H1 (cell line): ENCODE measurements around the gene NRXN2. TPM values are rescaled to one million over a fixed set of nuclear protein-coding genes. Genes with fewer than 3 reads are reported as not detected.

ENCODE experiments used
- CTCF ChIP-seq, 3 experiments: IDR thresholded peaks; 1 replicate in 2 of 3; 2 replicates in 1 of 3; pipeline versions ENCODE4 v1.5.1 to v1.6.1; 2011; ENCODE audit warnings: low read length in 3 of 3, mild to moderate bottlenecking in 3 of 3, inconsistent platforms in 2 of 3, low read depth in 1 of 3, moderate library complexity in 1 of 3; ENCODE audit not compliant: insufficient read depth in 1 of 3; ENCODE audit errors: control extremely low read depth in 1 of 3
- polyA plus RNA-seq, 7 experiments: library from polyadenylated mRNA; depleted of rRNA in 3 of 7; stranded (reverse) in 5 of 7; unstranded in 2 of 7; fragments of >200 nt in 5 of 7; fragments of 200-250 nt in 2 of 7; gene quantifications; 1 replicate in 5 of 7; 2 replicates in 1 of 7; 4 replicates in 1 of 7; pipeline versions ENCODE4 v1.2.1 to v1.2.3, GENCODE V29; 2011 to 2013; ENCODE audit warnings: missing spikeins in 2 of 7, mixed read lengths in 2 of 7
- total RNA-seq: library from RNA; stranded (reverse); fragmentation: NEBNext Ultra II Directional; extraction: Animal tissue kit (Norgen Biotek cat#: 25700); gene quantifications from 2 replicates; pipeline ENCODE4 v1.2.1, GENCODE V29; 2021

Gene NRXN2
- total and polyA plus RNA-seq, 2 of the 8 experiments (the other 6 are each of a cell fraction or from before 2014, with no cell fraction given): 1.3 to 11.5 TPM

- TF ChIP-seq CTCF (IDR thresholded peaks at IDR 0.05; ENCODE audit: control extremely low read depth in 1 of 3, insufficient read depth in 1 of 3, low read depth in 1 of 3, low read length in 3 of 3): no peak
Observed at GRCh38 chr11:64694821-64695365, 28.1 kb downstream of the NRXN2 start (continued).
